WTC11 (cell line): ENCODE data around the gene ENO3. TPM values are rescaled to one million over a fixed set of nuclear protein-coding genes. Genes with fewer than 3 reads are reported as not detected.

Experiments used
- ATAC-seq: fragments of 200-7000 bp; cut with Tn5 transposase; 2 replicates; pipeline ENCODE4 v1.10.0; 2021; ENCODE audit warnings: mild to moderate bottlenecking, moderate library complexity
- CTCF ChIA-PET: fragments of 300-600 bp; sonication (Branson Sonifier 250); formaldehyde crosslinking; loops from one replicate; lab custom pipeline; 2021; ENCODE audit warnings: antibody characterized with exemption; lab: Charles Lee
- POLR2A ChIA-PET: fragments of 350-600 bp; sonication (Branson Sonifier 250); formaldehyde crosslinking; loops from one replicate; lab custom pipeline; 2021; ENCODE audit warnings: antibody characterized with exemption; lab: Charles Lee
- DNase-seq: peaks from one replicate; pipeline ENCODE4 v3.0.0; 2021; ENCODE audit warnings: low spot score
- H3K27ac Mint-ChIP-seq: 2 replicates; pipeline ENCODE4 v1.8.0; 2021; ENCODE audit warnings: mixed read lengths
- H3K27me3 Mint-ChIP-seq: 2 replicates; pipeline ENCODE4 v1.8.0; 2021; ENCODE audit warnings: low read depth, mild to moderate bottlenecking, moderate library complexity, mixed read lengths
- H3K36me3 Mint-ChIP-seq: 2 replicates; pipeline ENCODE4 v1.8.0; 2021; ENCODE audit warnings: mixed read lengths
- H3K4me1 Mint-ChIP-seq: 2 replicates; pipeline ENCODE4 v1.8.0; 2022; ENCODE audit warnings: mixed read lengths
- H3K4me3 Mint-ChIP-seq: 2 replicates; pipeline ENCODE4 v1.8.0; 2021; ENCODE audit warnings: mild to moderate bottlenecking, moderate library complexity, mixed read lengths
- H3K9me3 Mint-ChIP-seq: 2 replicates; pipeline ENCODE4 v1.8.0; 2021; ENCODE audit warnings: mixed read lengths
- ATF6 ChIP-seq: sonication (generic); formaldehyde crosslinking; IDR thresholded peaks from 2 replicates; pipeline ENCODE4 v1.8.1; 2023; ENCODE audit warnings: mild to moderate bottlenecking, missing genetic modification reagents
- GTF2I ChIP-seq: fragments of 250-450 bp; sonication (Bioruptor Pico); conservative IDR thresholded peaks from 2 replicates; pipeline ENCODE4 v1.4.0; 2021; ENCODE audit warnings: mild to moderate bottlenecking
- JAZF1 ChIP-seq: fragments of 250-450 bp; sonication (Bioruptor Pico); IDR thresholded peaks from 2 replicates; pipeline ENCODE4 v1.9.0; 2021; ENCODE audit warnings: moderate library complexity, mild to moderate bottlenecking, inconsistent platforms
- JUN ChIP-seq: sonication (generic); formaldehyde crosslinking; IDR thresholded peaks from 2 replicates; pipeline ENCODE4 v1.8.0; 2023; ENCODE audit warnings: mild to moderate bottlenecking, missing genetic modification reagents
- NFE2L1 ChIP-seq: sonication (generic); formaldehyde crosslinking; IDR thresholded peaks from 2 replicates; pipeline ENCODE4 v1.8.1; 2023; ENCODE audit warnings: missing genetic modification reagents
- NR1H2 ChIP-seq: sonication (generic); formaldehyde crosslinking; IDR thresholded peaks from 2 replicates; pipeline ENCODE4 v1.9.0; 2021; ENCODE audit warnings: mild to moderate bottlenecking, moderate library complexity, missing genetic modification reagents
- TEAD1 ChIP-seq: sonication (generic); formaldehyde crosslinking; IDR thresholded peaks from 2 replicates; pipeline ENCODE4 v1.8.0; 2022; ENCODE audit warnings: mild to moderate bottlenecking, missing genetic modification reagents
- TEAD4 ChIP-seq: sonication (generic); formaldehyde crosslinking; IDR thresholded peaks from 2 replicates; pipeline ENCODE4 v1.8.0; 2022; ENCODE audit warnings: mild to moderate bottlenecking, missing genetic modification reagents
- ZBTB21 ChIP-seq: sonication (generic); formaldehyde crosslinking; IDR thresholded peaks from 2 replicates; pipeline ENCODE4 v1.8.1; 2023; ENCODE audit warnings: mild to moderate bottlenecking, missing genetic modification reagents, borderline replicate concordance
- ZBTB43 ChIP-seq: sonication (generic); formaldehyde crosslinking; IDR thresholded peaks from 2 replicates; pipeline ENCODE4 v1.8.1; 2023; ENCODE audit warnings: mild to moderate bottlenecking, missing genetic modification reagents
- ZNF138 ChIP-seq: sonication (generic); formaldehyde crosslinking; conservative IDR thresholded peaks from 2 replicates; pipeline ENCODE4 v1.8.1; 2022; ENCODE audit warnings: mild to moderate bottlenecking, moderate library complexity, missing genetic modification reagents
- total RNA-seq: library from RNA; stranded (reverse); gene quantifications from 3 replicates; pipeline ENCODE4 v1.2.3, GENCODE V29; 2021
- TF ChIP-seq, protein P1 (sequence below): fragments of 250-450 bp; sonication (Bioruptor Pico); IDR thresholded peaks from 2 replicates; pipeline ENCODE4 v1.9.0; 2021; ENCODE audit warnings: moderate library complexity, mild to moderate bottlenecking, inconsistent platforms, borderline replicate concordance
- TF ChIP-seq, protein P2 (sequence below): sonication (generic); formaldehyde crosslinking; IDR thresholded peaks from 2 replicates; pipeline ENCODE4 v1.8.1; 2022; ENCODE audit warnings: mild to moderate bottlenecking, moderate library complexity, missing genetic modification reagents
- TF ChIP-seq, protein P3 (sequence below): fragments of 250-450 bp; sonication (Bioruptor Pico); conservative IDR thresholded peaks from 2 replicates; pipeline ENCODE4 v1.9.0; 2021; ENCODE audit warnings: mild to moderate bottlenecking
- TF ChIP-seq, protein P4 (sequence below): sonication (generic); formaldehyde crosslinking; IDR thresholded peaks from 2 replicates; pipeline ENCODE4 v1.8.0; 2022; ENCODE audit warnings: mild to moderate bottlenecking, missing genetic modification reagents
- TF ChIP-seq, protein P5 (sequence below): sonication (generic); formaldehyde crosslinking; IDR thresholded peaks from 2 replicates; pipeline ENCODE4 v1.8.1; 2023; ENCODE audit warnings: mild to moderate bottlenecking, missing genetic modification reagents, moderate library complexity
- TF ChIP-seq, protein P6 (sequence below): sonication (generic); formaldehyde crosslinking; conservative IDR thresholded peaks from 2 replicates; pipeline ENCODE4 v1.8.1; 2022; ENCODE audit warnings: mild to moderate bottlenecking, missing genetic modification reagents

ENO3 gene
- total RNA-seq, 1 experiment from 2014 or later, result 30.9 TPM

- ChIA-PET CTCF (interaction anchor here (0.6 to 2.6 kb wide), 2 partner anchors 37 to 89 kb away, joined by 6 to 15 read pairs; partner anchors contain the start of gene SLC52A1), POLR2A (interaction anchor here (0.6 to 3.5 kb wide), 4 partner anchors 19 to 152 kb away, joined by 3 to 45 read pairs (median 4); partner anchors contain the start of gene SPAG7)
- Mint-ChIP-seq H3K4me3 (peak overlapping the region; percentile 91), H3K4me1 (peaks cover 36% of the 10 kb centered on the region), H3K27ac (peak overlapping the region; percentile 97), H3K36me3 (peaks cover 43% of the 10 kb centered on the region), H3K9me3 (no peaks in the 10 kb centered on the region), H3K27me3 (no peaks in the 10 kb centered on the region)
- TF ChIP-seq JUN (no peak), JAZF1 (no peak), ZNF138 (CRISPR knock-in tag) (no peak), NR1H2 (CRISPR knock-in tag) (no peak), TEAD4 (CRISPR knock-in tag) (no peak), ZBTB21 (CRISPR knock-in tag) (no peak), NFE2L1 (no peak), GTF2I (CRISPR knock-in tag) (no peak), ZBTB43 (no peak), ATF6 (no peak), TEAD1 (no peak)
- TF ChIP-seq, protein P1, sequence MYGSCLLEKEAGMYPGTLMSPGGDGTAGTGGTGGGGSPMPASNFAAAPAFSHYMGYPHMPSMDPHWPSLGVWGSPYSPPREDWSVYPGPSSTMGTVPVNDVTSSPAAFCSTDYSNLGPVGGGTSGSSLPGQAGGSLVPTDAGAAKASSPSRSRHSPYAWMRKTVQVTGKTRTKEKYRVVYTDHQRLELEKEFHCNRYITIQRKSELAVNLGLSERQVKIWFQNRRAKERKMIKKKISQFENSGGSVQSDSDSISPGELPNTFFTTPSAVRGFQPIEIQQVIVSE (CRISPR knock-in tag), result no peak
- TF ChIP-seq, protein P2, sequence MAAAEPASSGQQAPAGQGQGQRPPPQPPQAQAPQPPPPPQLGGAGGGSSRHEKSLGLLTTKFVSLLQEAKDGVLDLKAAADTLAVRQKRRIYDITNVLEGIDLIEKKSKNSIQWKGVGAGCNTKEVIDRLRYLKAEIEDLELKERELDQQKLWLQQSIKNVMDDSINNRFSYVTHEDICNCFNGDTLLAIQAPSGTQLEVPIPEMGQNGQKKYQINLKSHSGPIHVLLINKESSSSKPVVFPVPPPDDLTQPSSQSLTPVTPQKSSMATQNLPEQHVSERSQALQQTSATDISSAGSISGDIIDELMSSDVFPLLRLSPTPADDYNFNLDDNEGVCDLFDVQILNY, result no peak
- TF ChIP-seq, protein P3, sequence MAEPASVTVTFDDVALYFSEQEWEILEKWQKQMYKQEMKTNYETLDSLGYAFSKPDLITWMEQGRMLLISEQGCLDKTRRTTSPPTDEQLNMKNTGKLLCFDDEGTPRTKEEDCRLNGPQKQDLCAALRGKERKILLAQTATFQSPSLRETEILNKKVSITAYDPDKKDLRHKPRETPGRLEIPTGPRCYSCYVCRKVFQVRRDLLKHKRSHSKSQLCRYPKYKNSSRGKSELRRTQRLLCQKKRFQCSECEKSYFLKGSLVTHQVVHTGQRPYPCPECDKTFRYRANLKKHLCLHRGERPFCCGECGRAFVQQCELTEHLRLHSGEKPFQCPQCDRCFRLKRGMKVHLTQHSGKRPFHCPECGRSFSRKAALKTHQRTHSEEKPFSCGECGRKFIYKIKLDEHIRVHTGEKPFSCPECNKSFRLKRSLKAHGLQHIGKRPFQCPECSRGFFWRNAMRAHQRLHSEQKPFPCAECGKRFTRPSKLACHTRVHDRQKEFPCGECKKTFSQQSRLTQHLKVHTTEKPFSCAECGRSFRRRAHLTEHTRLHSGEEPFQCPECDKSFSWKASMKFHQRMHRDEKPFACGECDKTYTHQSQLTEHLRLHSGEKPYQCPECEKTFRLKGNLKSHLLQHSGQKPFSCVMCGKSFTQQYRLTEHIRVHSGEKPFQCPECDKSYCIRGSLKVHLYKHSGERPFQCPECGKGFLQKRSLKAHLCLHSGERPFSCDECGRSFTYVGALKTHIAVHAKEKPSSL (CRISPR knock-in tag), result no peak
- TF ChIP-seq, protein P4, sequence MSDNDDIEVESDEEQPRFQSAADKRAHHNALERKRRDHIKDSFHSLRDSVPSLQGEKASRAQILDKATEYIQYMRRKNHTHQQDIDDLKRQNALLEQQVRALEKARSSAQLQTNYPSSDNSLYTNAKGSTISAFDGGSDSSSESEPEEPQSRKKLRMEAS (CRISPR knock-in tag), result no peak
- TF ChIP-seq, protein P5, sequence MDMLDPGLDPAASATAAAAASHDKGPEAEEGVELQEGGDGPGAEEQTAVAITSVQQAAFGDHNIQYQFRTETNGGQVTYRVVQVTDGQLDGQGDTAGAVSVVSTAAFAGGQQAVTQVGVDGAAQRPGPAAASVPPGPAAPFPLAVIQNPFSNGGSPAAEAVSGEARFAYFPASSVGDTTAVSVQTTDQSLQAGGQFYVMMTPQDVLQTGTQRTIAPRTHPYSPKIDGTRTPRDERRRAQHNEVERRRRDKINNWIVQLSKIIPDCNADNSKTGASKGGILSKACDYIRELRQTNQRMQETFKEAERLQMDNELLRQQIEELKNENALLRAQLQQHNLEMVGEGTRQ (CRISPR knock-in tag), result no peak
- ATAC-seq, result no peak
- no peak for DNase-seq
Observed at GRCh38 chr17:4946312-4946976, 4.5 kb upstream of the ENO3 start.

GRCh38 chr17:4947010-4947410 lies 3.9 kb upstream of the ENO3 start:
- ATAC-seq, result no peak
- H3K4me3 Mint-ChIP-seq, result peak overlapping the region; percentile 91
- H3K4me1 Mint-ChIP-seq, result peaks cover 38% of the 10 kb centered on the region
- ChIA-PET POLR2A (interaction anchor here (0.7 to 3.5 kb wide), 3 partner anchors 18 to 520 kb away, joined by 3 to 45 read pairs (median 4); partner anchors contain the start of gene SPAG7), CTCF (interaction anchor here (0.6 to 2.6 kb wide), 3 partner anchors 38 to 88 kb away, joined by 6 to 15 read pairs (median 6); partner anchors contain the start of gene SLC52A1)
- H3K9me3 Mint-ChIP-seq, result no peaks in the 10 kb centered on the region
- no peak for TF ChIP-seq JAZF1
- TF ChIP-seq, protein P6, sequence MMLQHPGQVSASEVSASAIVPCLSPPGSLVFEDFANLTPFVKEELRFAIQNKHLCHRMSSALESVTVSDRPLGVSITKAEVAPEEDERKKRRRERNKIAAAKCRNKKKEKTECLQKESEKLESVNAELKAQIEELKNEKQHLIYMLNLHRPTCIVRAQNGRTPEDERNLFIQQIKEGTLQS, result no peak
- peaks cover 39% of the 10 kb centered on the region for H3K36me3 Mint-ChIP-seq
- DNase-seq, result no peak
- no peaks in the 10 kb centered on the region for H3K27me3 Mint-ChIP-seq
- peak overlapping the region; percentile 97 for H3K27ac Mint-ChIP-seq
